Body of pancreas (tissue), 4 donors: ENCODE results near the gene P3H3.

Source experiments
- POLR2A ChIP-seq, 3 donors: fragments of 450-650 bp; IDR thresholded peaks; one replicate each; pipeline ENCODE4 v1.6.1; 2016; ENCODE audit warnings: antibody characterized with exemption in 3 of 3, mild to moderate bottlenecking in 2 of 3
- TF ChIP-seq, protein P1 (sequence below), 7 experiments: fragments of 450-650 bp in 4 of 7; fragments of 200-600 bp in 3 of 7; sonication (generic) in 3 of 7; IDR thresholded peaks; one replicate each; pipeline ENCODE4 v1.5.1; 2016 to 2019; ENCODE audit warnings: antibody characterized with exemption in 7 of 7

DNA sequence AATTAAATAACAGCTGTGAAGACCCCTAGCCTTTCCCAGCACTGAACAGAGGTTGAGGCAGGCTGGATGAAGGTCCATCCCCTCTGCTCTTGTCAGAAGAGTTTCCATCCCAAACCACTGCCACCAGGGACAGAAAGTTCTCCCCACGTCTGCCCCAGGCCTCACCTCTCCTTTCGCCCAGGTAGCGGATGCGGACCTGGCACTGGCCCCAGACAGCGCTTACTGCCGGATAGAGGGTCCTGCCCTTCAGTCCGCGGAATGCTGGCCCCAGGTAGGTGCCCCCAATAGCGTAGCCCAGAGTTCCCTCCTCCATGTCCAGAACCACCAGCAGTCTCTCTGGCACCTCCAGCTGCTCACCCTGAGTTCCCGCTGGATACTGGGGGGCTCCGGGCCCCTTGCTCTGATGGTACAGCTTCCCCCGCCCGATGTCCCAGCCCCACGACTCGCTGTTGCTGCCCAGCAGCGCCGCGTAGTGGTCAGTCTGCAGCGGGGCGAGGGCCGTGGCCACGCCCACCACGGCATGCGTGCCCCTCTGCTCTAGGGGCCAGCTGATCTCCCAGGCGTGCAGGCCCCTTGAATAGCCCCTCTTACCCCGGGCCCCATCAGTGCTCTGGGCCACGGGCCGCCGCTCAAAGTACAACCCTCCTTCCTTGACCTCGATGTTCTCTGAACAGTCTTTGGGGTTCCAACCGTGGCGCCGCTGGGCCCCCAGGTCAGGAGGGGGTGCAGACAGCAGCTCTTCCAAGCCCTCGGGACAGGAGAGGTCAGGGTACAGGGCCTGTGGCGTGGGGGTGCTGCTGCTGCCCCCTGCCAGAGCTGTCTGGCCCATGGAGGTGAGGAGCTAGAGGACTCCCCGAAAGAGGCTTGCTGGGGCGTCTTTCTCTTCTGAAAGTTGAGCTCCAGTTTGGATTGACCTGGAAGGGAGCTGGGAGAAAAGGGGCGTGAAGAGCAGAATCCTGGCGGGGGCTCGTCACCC lies 44.2 kb downstream of the P3H3 start:
- TF ChIP-seq, protein P1, sequence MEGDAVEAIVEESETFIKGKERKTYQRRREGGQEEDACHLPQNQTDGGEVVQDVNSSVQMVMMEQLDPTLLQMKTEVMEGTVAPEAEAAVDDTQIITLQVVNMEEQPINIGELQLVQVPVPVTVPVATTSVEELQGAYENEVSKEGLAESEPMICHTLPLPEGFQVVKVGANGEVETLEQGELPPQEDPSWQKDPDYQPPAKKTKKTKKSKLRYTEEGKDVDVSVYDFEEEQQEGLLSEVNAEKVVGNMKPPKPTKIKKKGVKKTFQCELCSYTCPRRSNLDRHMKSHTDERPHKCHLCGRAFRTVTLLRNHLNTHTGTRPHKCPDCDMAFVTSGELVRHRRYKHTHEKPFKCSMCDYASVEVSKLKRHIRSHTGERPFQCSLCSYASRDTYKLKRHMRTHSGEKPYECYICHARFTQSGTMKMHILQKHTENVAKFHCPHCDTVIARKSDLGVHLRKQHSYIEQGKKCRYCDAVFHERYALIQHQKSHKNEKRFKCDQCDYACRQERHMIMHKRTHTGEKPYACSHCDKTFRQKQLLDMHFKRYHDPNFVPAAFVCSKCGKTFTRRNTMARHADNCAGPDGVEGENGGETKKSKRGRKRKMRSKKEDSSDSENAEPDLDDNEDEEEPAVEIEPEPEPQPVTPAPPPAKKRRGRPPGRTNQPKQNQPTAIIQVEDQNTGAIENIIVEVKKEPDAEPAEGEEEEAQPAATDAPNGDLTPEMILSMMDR (IDR thresholded peaks at IDR 0.05): peak; percentile 89 to 98 (median 94)
- no peak for TF ChIP-seq POLR2A (IDR thresholded peaks at IDR 0.05)
